ENCODE results near the gene ZSWIM6. TPM values are rescaled to one million over a fixed set of nuclear protein-coding genes. Genes with fewer than 3 reads are reported as not detected.
A peak's percentile ranks its signal among the peaks of the same experiment; 100 is the strongest.

The ZSWIM6 gene
- total RNA-seq, 1 donor from 2014 or later = 40.1 TPM

DNA sequence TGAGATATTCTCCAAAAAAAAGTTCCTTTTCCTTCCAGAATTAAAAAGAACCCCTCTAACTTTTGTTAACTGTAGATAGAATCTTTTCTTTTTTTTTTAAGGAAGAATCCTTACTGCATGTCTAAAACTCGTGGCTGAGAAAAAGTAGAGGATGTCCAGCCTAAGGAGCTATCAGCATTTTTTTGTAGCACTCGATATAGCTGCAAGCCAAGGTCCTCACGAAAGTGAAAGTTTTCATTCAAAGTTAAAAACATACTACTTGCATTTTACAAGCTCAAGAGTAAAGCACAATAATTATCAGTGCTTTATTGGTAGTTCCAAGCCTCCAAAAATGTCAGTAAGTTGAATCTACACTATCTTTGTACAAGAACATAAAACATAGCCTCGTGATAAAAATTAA is 28.7 kb upstream of the ZSWIM6 start:
- Mint-ChIP-seq H3K9me3 (ENCODE audit: unreplicated experiment) (no peaks in the 10 kb centered on the region), H3K27me3 (ENCODE audit: low read depth, unreplicated experiment) (no peaks in the 10 kb centered on the region), H3K36me3 (ENCODE audit: low read depth, unreplicated experiment) (no peaks in the 10 kb centered on the region), H3K27ac (ENCODE audit: unreplicated experiment) (peak overlapping the region; percentile 99), H3K4me3 (ENCODE audit: unreplicated experiment) (no peak overlapping the region), H3K4me1 (ENCODE audit: low read depth, unreplicated experiment) (peaks cover 74% of the 10 kb centered on the region)
- no peak overlapping the region for H3K4me3 ChIP-seq (ENCODE audit: insufficient read depth, low read depth, low read length)
- H3K27me3 ChIP-seq (ENCODE audit: insufficient read depth, low read length) = no peaks in the 10 kb centered on the region
- H3K9me3 ChIP-seq (ENCODE audit: insufficient read depth, low read depth, low read length) = no peaks in the 10 kb centered on the region
- H4K20me1 ChIP-seq (ENCODE audit: insufficient read depth, low read length) = no peaks in the 10 kb centered on the region
- TF ChIP-seq, protein P1, sequence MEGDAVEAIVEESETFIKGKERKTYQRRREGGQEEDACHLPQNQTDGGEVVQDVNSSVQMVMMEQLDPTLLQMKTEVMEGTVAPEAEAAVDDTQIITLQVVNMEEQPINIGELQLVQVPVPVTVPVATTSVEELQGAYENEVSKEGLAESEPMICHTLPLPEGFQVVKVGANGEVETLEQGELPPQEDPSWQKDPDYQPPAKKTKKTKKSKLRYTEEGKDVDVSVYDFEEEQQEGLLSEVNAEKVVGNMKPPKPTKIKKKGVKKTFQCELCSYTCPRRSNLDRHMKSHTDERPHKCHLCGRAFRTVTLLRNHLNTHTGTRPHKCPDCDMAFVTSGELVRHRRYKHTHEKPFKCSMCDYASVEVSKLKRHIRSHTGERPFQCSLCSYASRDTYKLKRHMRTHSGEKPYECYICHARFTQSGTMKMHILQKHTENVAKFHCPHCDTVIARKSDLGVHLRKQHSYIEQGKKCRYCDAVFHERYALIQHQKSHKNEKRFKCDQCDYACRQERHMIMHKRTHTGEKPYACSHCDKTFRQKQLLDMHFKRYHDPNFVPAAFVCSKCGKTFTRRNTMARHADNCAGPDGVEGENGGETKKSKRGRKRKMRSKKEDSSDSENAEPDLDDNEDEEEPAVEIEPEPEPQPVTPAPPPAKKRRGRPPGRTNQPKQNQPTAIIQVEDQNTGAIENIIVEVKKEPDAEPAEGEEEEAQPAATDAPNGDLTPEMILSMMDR (IDR thresholded peaks at IDR 0.05; ENCODE audit: insufficient read depth, low read depth, low read length) = no peak
- no peak for TF ChIP-seq EZH2 (IDR thresholded peaks at IDR 0.05; ENCODE audit: insufficient read depth, low read length)
- DNase-seq (ENCODE audit: low read depth) = no peak
- no peak overlapping the region for H2AFZ ChIP-seq (ENCODE audit: low read depth, low read length)
- peaks cover 55% of the 10 kb centered on the region for H3K4me1 ChIP-seq (ENCODE audit: insufficient read depth, low read length)
- no peak for FAIRE-seq
- H3K27ac ChIP-seq (ENCODE audit: low read depth, low read length) = no peak overlapping the region
- H3K4me2 ChIP-seq (ENCODE audit: low read length) = no peak overlapping the region
- H3K9ac ChIP-seq (ENCODE audit: low read length) = no peak overlapping the region
- H3K36me3 ChIP-seq (ENCODE audit: insufficient read depth, low read length) = no peaks in the 10 kb centered on the region
- H3K79me2 ChIP-seq (ENCODE audit: insufficient read depth, low read length) = no peaks in the 10 kb centered on the region

DNA sequence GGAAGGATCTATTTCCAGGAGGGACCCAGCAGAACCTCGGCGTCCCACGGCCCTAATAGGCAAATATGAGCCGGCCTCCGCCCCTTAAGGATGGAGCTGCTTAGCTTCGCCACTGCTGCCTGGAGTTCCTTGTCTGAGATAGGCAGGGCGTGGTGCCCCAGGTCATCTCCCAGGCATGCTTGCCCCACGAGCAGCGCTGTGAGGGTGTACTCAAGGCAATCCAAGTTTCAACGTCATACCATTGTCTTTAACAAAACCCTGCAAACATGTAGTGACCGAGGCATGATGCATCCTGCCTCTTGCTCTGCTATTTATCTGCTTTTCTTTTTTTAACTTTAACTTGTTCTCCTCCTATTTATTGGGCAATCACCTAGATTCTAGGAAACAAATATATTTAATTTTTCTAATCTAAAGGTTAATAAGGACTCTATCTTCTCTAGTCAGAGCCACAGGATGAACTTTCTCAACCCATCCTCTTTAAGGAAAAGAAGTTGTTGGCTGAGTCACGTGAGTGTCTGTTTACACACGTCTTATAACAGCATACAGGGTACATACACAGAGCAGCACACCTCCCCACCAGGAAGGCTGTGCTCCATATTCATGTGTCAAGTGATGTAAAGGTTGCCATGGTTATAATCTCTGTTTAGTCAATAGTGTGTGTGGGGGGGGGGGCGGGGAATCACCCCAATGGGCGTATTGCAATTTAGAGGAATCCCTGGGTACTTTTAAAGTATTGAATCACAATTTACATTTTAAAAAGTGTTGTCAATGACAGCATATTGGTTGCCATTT is 27.3 kb upstream of the ZSWIM6 start:
- no peak overlapping the region for H3K9ac ChIP-seq (ENCODE audit: low read length)
- H3K36me3 ChIP-seq (ENCODE audit: insufficient read depth, low read length) = no peaks in the 10 kb centered on the region
- no peaks in the 10 kb centered on the region for H3K79me2 ChIP-seq (ENCODE audit: insufficient read depth, low read length)
- DNase-seq (ENCODE audit: low read depth) = peak; percentile 92
- TF ChIP-seq EZH2 (IDR thresholded peaks at IDR 0.05; ENCODE audit: insufficient read depth, low read length) = no peak
- TF ChIP-seq, protein P1 (IDR thresholded peaks at IDR 0.05; ENCODE audit: insufficient read depth, low read depth, low read length) = no peak
- Mint-ChIP-seq H3K27me3 (ENCODE audit: low read depth, unreplicated experiment) (no peaks in the 10 kb centered on the region), H3K9me3 (ENCODE audit: unreplicated experiment) (peaks cover 2% of the 10 kb centered on the region), H3K4me1 (ENCODE audit: low read depth, unreplicated experiment) (peaks cover 72% of the 10 kb centered on the region), H3K36me3 (ENCODE audit: low read depth, unreplicated experiment) (no peaks in the 10 kb centered on the region), H3K4me3 (ENCODE audit: unreplicated experiment) (no peak overlapping the region), H3K27ac (ENCODE audit: unreplicated experiment) (peak overlapping the region; percentile 84)
- peaks cover 48% of the 10 kb centered on the region for H3K4me1 ChIP-seq (ENCODE audit: insufficient read depth, low read length)
- no peaks in the 10 kb centered on the region for H3K27me3 ChIP-seq (ENCODE audit: insufficient read depth, low read length)
- peak overlapping the region; percentile 29 for H3K27ac ChIP-seq (ENCODE audit: low read depth, low read length)
- H3K4me3 ChIP-seq (ENCODE audit: insufficient read depth, low read depth, low read length) = no peak overlapping the region
- H2AFZ ChIP-seq (ENCODE audit: low read depth, low read length) = peak overlapping the region; percentile 38
- FAIRE-seq = peak; percentile 56
- H3K9me3 ChIP-seq (ENCODE audit: insufficient read depth, low read depth, low read length) = no peaks in the 10 kb centered on the region
- peak overlapping the region; percentile 41 for H3K4me2 ChIP-seq (ENCODE audit: low read length)
- H4K20me1 ChIP-seq (ENCODE audit: insufficient read depth, low read length) = no peaks in the 10 kb centered on the region
